HG03066 (cell line): ENCODE results near the gene SCNN1A.

Source experiments
- ATAC-seq: cut with Tn5 transposase; IDR thresholded peaks from one replicate; pipeline ENCODE4 v1.9.1; 2021; ENCODE audit warnings: low read depth; ENCODE audit not compliant: unreplicated experiment

SCNN1A gene

GRCh38 chr12:6375269-6376078, at the start of gene SCNN1A:
Gene SCNN1A (minus strand): TSS chr12:6375563. CDS start chr12:6374783, 780 bp downstream.
- ATAC-seq = no peak

GRCh38 chr12:6424866-6425265, 49.5 kb upstream of the SCNN1A start:
- no peak for ATAC-seq

GRCh38 chr12:6424008-6424347, 48.6 kb upstream of the SCNN1A start:
- no peak for ATAC-seq

- no peak for ATAC-seq
Measured at GRCh38 chr12:6423267-6424007, 48.1 kb upstream of the SCNN1A start.

GRCh38 chr12:6420364-6420763, 45.0 kb upstream of the SCNN1A start:
- ATAC-seq = no peak

GRCh38 chr12:6418796-6419195, 43.4 kb upstream of the SCNN1A start:
- no peak for ATAC-seq

- no peak for ATAC-seq
Measured at GRCh38 chr12:6416596-6416995, 41.2 kb upstream of the SCNN1A start.

GRCh38 chr12:6407236-6407954, 32.0 kb upstream of the SCNN1A start:
- ATAC-seq = no peak

GRCh38 chr12:6405963-6406362, 30.6 kb upstream of the SCNN1A start:
- no peak for ATAC-seq

- ATAC-seq = no peak
Measured at GRCh38 chr12:6404390-6404789, 29.0 kb upstream of the SCNN1A start.

GRCh38 chr12:6399884-6400644, 24.7 kb upstream of the SCNN1A start:
- ATAC-seq = no peak

- no peak for ATAC-seq
Measured at GRCh38 chr12:6396031-6396430, 20.7 kb upstream of the SCNN1A start.

- ATAC-seq = no peak
Measured at GRCh38 chr12:6394398-6394797, 19.0 kb upstream of the SCNN1A start.

- ATAC-seq = no peak
Measured at GRCh38 chr12:6393109-6393508, 17.7 kb upstream of the SCNN1A start.

- ATAC-seq = no peak
Measured at GRCh38 chr12:6392504-6392903, 17.1 kb upstream of the SCNN1A start.

GRCh38 chr12:6391013-6391412, 15.7 kb upstream of the SCNN1A start:
- no peak for ATAC-seq

GRCh38 chr12:6390084-6390799, 14.9 kb upstream of the SCNN1A start:
- ATAC-seq = no peak

GRCh38 chr12:6387541-6387940, 12.2 kb upstream of the SCNN1A start:
- no peak for ATAC-seq

GRCh38 chr12:6386491-6386890, 11.1 kb upstream of the SCNN1A start:
- ATAC-seq = no peak

- no peak for ATAC-seq
Measured at GRCh38 chr12:6386038-6386437, 10.7 kb upstream of the SCNN1A start.
